Fibroblast of mammary gland (primary cell): ENCODE data around the gene TRPM2.

Source experiments
- DNase-seq: peaks from one replicate; pipeline ENCODE4 v3.0.0-alpha.2; 2010; ENCODE audit warnings: low read depth
- H3K4me3 ChIP-seq: 2 replicates; pipeline ENCODE4 v1.5.1; 2011; ENCODE audit warnings: low read depth, mild to moderate bottlenecking, low read length, moderate library complexity; ENCODE audit not compliant: control insufficient read depth
- TF ChIP-seq, protein P1 (sequence below): conservative IDR thresholded peaks from 2 replicates; pipeline ENCODE4 v1.5.1; 2011; ENCODE audit warnings: low read depth, low read length, inconsistent platforms; ENCODE audit not compliant: control insufficient read depth, insufficient read depth

TRPM2 gene

GRCh38 chr21:44344541-44345183 lies 8.8 kb upstream of the TRPM2 start:
- TF ChIP-seq, protein P1, sequence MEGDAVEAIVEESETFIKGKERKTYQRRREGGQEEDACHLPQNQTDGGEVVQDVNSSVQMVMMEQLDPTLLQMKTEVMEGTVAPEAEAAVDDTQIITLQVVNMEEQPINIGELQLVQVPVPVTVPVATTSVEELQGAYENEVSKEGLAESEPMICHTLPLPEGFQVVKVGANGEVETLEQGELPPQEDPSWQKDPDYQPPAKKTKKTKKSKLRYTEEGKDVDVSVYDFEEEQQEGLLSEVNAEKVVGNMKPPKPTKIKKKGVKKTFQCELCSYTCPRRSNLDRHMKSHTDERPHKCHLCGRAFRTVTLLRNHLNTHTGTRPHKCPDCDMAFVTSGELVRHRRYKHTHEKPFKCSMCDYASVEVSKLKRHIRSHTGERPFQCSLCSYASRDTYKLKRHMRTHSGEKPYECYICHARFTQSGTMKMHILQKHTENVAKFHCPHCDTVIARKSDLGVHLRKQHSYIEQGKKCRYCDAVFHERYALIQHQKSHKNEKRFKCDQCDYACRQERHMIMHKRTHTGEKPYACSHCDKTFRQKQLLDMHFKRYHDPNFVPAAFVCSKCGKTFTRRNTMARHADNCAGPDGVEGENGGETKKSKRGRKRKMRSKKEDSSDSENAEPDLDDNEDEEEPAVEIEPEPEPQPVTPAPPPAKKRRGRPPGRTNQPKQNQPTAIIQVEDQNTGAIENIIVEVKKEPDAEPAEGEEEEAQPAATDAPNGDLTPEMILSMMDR = no peak
- DNase-seq = no peak
- H3K4me3 ChIP-seq = no peak overlapping the region

DNA sequence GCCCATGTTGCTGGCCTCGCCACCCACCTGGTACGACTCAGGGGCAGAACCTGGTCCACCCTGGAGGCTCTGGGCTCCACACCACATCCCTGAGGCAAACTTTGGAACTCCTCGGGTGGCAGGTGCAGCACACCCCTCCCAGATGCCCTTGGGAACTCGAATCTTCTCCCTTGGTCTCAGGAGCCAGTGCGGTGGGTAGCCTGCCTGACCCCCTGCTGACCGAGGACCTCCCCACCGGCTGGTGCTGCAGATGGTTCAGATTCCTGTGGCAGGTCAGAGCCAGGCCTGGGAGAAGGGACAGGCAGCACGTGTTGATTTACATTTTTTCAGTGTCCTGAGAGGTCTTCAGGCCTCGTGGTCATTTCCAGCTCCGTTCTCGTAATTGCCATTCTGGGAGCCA lies 7.9 kb upstream of the TRPM2 start:
- H3K4me3 ChIP-seq = no peak overlapping the region
- TF ChIP-seq, protein P1 = no peak
- DNase-seq = no peak

GRCh38 chr21:44347911-44348451 lies 5.4 kb upstream of the TRPM2 start:
- TF ChIP-seq, protein P1 = no peak
- DNase-seq = no peak
- no peak overlapping the region for H3K4me3 ChIP-seq

DNA sequence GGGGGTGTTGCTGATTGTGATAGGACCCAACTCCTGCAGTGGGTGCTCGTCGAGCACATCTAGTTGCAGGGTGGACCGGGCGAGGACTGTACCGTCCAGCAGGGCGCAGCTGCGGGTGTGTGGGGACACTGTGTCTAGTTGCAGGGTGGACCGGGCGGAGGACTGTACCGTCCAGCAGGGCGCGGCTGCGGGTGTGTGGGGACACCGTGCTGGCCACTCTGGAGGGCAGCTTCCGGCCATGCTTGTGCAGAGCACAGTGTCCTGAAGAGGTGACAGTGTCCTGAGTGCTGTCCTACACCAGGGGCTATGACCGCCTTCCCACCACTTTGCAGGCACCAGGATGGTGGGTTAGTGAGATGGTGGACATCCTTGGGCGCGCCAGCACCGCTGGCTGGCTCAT lies 4.6 kb upstream of the TRPM2 start:
- H3K4me3 ChIP-seq = no peak overlapping the region
- TF ChIP-seq, protein P1 = no peak
- no peak for DNase-seq

DNA sequence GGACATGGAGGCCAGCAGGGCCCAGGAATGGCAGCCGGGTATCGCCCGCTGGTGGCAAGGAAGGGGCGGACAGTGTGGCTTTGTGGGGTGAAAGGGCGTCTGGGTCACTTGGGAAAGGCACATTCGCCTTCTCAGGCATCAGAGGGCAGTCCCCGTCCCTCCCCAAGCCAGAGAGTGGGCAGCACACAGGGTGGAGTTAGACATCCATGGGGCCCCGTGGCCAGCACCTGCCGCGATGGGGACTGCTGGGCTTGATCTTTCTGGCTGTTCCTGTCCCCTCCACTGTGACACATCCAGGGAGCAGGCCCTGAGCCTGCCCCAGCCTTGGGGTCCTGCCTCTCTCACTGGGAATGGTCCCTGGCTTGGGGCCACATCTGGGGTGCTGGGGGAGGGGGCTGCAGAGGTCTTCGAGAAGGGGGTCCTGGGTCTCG lies 4.0 kb upstream of the TRPM2 start:
- no peak overlapping the region for H3K4me3 ChIP-seq
- TF ChIP-seq, protein P1 = no peak
- DNase-seq = no peak

- H3K4me3 ChIP-seq = no peak overlapping the region
- DNase-seq = no peak
- TF ChIP-seq, protein P1 = no peak
These were observed 3.3 kb upstream of the TRPM2 start for GRCh38 chr21:44349847-44350772.
